NCI-H774 (cell line): Measurements from ENCODE around the gene ZNF283.

ENCODE experiments used
- DNase-seq: peaks from one replicate; lab custom pipeline; 2025; lab: John Stamatoyannopoulos, UW

ZNF283 gene

GRCh38 chr19:43826787-43827754 is at the start of gene ZNF283:
Gene ZNF283 (plus strand): TSS chr19:43827321. CDS start chr19:43833505, 6,184 bp downstream.
- DNase-seq, result peak; percentile 87

- DNase-seq, result peak; percentile 88
Measured at GRCh38 chr19:43778651-43779050, 48.5 kb upstream of the ZNF283 start.

GRCh38 chr19:43779147-43779819 is 47.8 kb upstream of the ZNF283 start:
- no peak for DNase-seq

GRCh38 chr19:43779820-43780219 is 47.3 kb upstream of the ZNF283 start:
- DNase-seq, result no peak

GRCh38 chr19:43780706-43781525 is 46.2 kb upstream of the ZNF283 start, which contains the start of gene KCNN4:
Gene KCNN4 (minus strand): TSS chr19:43780973. CDS start chr19:43780861, 112 bp downstream.
- no peak for DNase-seq

- no peak for DNase-seq
Measured at GRCh38 chr19:43781630-43782310, 45.4 kb upstream of the ZNF283 start.

GRCh38 chr19:43782311-43782660 is 44.8 kb upstream of the ZNF283 start:
- DNase-seq, result no peak

- DNase-seq, result no peak
Measured at GRCh38 chr19:43782689-43783231, 44.4 kb upstream of the ZNF283 start.

GRCh38 chr19:43783636-43784035 is 43.5 kb upstream of the ZNF283 start:
- no peak for DNase-seq

- DNase-seq, result no peak
Measured at GRCh38 chr19:43784241-43784980, 42.7 kb upstream of the ZNF283 start.

GRCh38 chr19:43784981-43785808 is 41.9 kb upstream of the ZNF283 start:
- DNase-seq, result peak; percentile 52

GRCh38 chr19:43786665-43787064 is 40.5 kb upstream of the ZNF283 start:
- no peak for DNase-seq

GRCh38 chr19:43789029-43789428 is 38.1 kb upstream of the ZNF283 start:
- DNase-seq, result no peak

- DNase-seq, result no peak
Measured at GRCh38 chr19:43790587-43790986, 36.5 kb upstream of the ZNF283 start.

- DNase-seq, result no peak
Measured at GRCh38 chr19:43797118-43797517, 30.0 kb upstream of the ZNF283 start.

GRCh38 chr19:43797556-43797955 is 29.6 kb upstream of the ZNF283 start:
- DNase-seq, result no peak

GRCh38 chr19:43798026-43798545 is 29.0 kb upstream of the ZNF283 start:
- DNase-seq, result no peak

GRCh38 chr19:43798546-43799409 is 28.3 kb upstream of the ZNF283 start:
- DNase-seq, result peak; percentile 82
